H1 (cell line): ENCODE results near the gene TGM3. TPM values are rescaled to one million over a fixed set of nuclear protein-coding genes. Genes with fewer than 3 reads are reported as not detected.

ENCODE experiments used
- CTCF ChIA-PET: fragments of 300-600 bp; sonication (Branson Sonifier 250); formaldehyde crosslinking; loops from one replicate; lab custom pipeline; 2021; ENCODE audit not compliant: partially characterized antibody; lab: Charles Lee
- POLR2A ChIA-PET: fragments of 300-600 bp; sonication (Branson Sonifier 250); formaldehyde crosslinking; loops from one replicate; lab custom pipeline; 2021; ENCODE audit warnings: inconsistent platforms; ENCODE audit not compliant: partially characterized antibody; lab: Charles Lee
- DNase-seq, 2 experiments: peaks; one replicate each; pipeline versions ENCODE4 v3.0.0 to v3.0.0-alpha.2; 2010 to 2022; ENCODE audit warnings: low spot score in 2 of 2, low read depth in 1 of 2, mixed read lengths in 1 of 2
- FAIRE-seq: peaks from 2 replicates; lab custom pipeline; 2011; peaks lifted over from hg19 to GRCh38; lab: Jason Lieb, UNC
- H2AFZ ChIP-seq: 2 replicates; pipeline ENCODE4 v1.8.1; 2012; ENCODE audit warnings: low read length, inconsistent platforms
- H2AK5ac ChIP-seq: 2 replicates; pipeline ENCODE4 v1.6.1; 2013; ENCODE audit warnings: low read depth, low read length
- H2BK120ac ChIP-seq: replicated peaks from 2 replicates; pipeline ENCODE3; 2013; ENCODE audit warnings: low read depth, low read length, inconsistent platforms
- H2BK12ac ChIP-seq: 2 replicates; pipeline ENCODE4 v1.6.1; 2013; ENCODE audit warnings: low read depth, low read length
- H2BK15ac ChIP-seq: 2 replicates; pipeline ENCODE4 v1.6.1; 2013; ENCODE audit warnings: low read length
- H2BK20ac ChIP-seq: 2 replicates; pipeline ENCODE4 v1.6.1; 2013; ENCODE audit warnings: low read length
- H2BK5ac ChIP-seq: 2 replicates; pipeline ENCODE4 v1.6.1; 2013; ENCODE audit warnings: low read depth, low read length
- H3K14ac ChIP-seq: 2 replicates; pipeline ENCODE4 v1.6.1; 2013; ENCODE audit warnings: inconsistent platforms; ENCODE audit not compliant: insufficient read length
- H3K18ac ChIP-seq: 2 replicates; pipeline ENCODE4 v1.6.1; 2013; ENCODE audit warnings: low read length; ENCODE audit errors: extremely low read depth
- H3K23ac ChIP-seq: 2 replicates; pipeline ENCODE4 v1.6.1; 2013; ENCODE audit warnings: inconsistent platforms; ENCODE audit not compliant: insufficient read length
- H3K23me2 ChIP-seq: 2 replicates; pipeline ENCODE4 v1.6.1; 2013; ENCODE audit warnings: low read depth, low read length
- H3K27ac ChIP-seq: 2 replicates; pipeline ENCODE4 v1.6.1; 2011; ENCODE audit warnings: low read depth, low read length, inconsistent platforms
- H3K27me3 ChIP-seq, 4 experiments: replicated peaks in 1 of 4; 1 replicate in 1 of 4; 2 replicates in 3 of 4; pipeline versions ENCODE4 v1.6.1 to v1.8.1; 2011 to 2013; ENCODE audit warnings: low read length in 3 of 4, mild to moderate bottlenecking in 3 of 4, inconsistent platforms in 2 of 4, mixed read lengths in 2 of 4, moderate library complexity in 1 of 4; ENCODE audit not compliant: control insufficient read depth in 3 of 4, insufficient read depth in 3 of 4; ENCODE audit errors: extremely low read depth in 1 of 4
- H3K36me3 ChIP-seq, 4 experiments: 2 replicates each; pipeline versions ENCODE4 v1.6.1 to v1.8.1; 2011 to 2013; ENCODE audit warnings: mild to moderate bottlenecking in 4 of 4, low read length in 3 of 4, moderate library complexity in 2 of 4, control low read depth in 1 of 4, inconsistent platforms in 1 of 4; ENCODE audit not compliant: insufficient read depth in 4 of 4, control insufficient read depth in 2 of 4
- H3K4ac ChIP-seq: replicated peaks from 2 replicates; pipeline ENCODE3; 2013; ENCODE audit warnings: low read length, low read depth, mixed read lengths, inconsistent platforms; ENCODE audit not compliant: insufficient read length
- H3K4me1 ChIP-seq, 4 experiments: replicated peaks in 1 of 4; 1 replicate in 1 of 4; 2 replicates in 3 of 4; pipeline versions ENCODE4 v1.6.1 to v1.8.1; 2011 to 2013; ENCODE audit warnings: low read length in 3 of 4, inconsistent platforms in 2 of 4, mixed read lengths in 1 of 4; ENCODE audit not compliant: insufficient read depth in 4 of 4, control insufficient read depth in 3 of 4
- H3K4me2 ChIP-seq, 2 experiments: 2 replicates each; pipeline versions ENCODE4 v1.6.1 to v1.8.1; 2011 to 2013; ENCODE audit warnings: low read depth in 2 of 2, low read length in 2 of 2, control low read depth in 1 of 2, inconsistent platforms in 1 of 2, mild to moderate bottlenecking in 1 of 2; ENCODE audit not compliant: insufficient read depth in 1 of 2
- H3K4me3 ChIP-seq, 4 experiments: fragments of 200-600, 300-600 bp in 1 of 4; sonication (generic), shearing (Covaris generic), sonication (Bioruptor Twin) in 1 of 4; 2 replicates each; pipeline versions ENCODE4 v1.5.1 to v1.8.1; 2011 to 2016; ENCODE audit warnings: low read length in 4 of 4, low read depth in 3 of 4, control low read depth in 2 of 4, inconsistent platforms in 2 of 4, mild to moderate bottlenecking in 2 of 4, mixed read lengths in 1 of 4, moderate library complexity in 1 of 4; ENCODE audit not compliant: insufficient read depth in 2 of 4; ENCODE audit errors: extremely low read depth in 1 of 4
- H3K56ac ChIP-seq: replicated peaks from 2 replicates; pipeline ENCODE3; 2013; ENCODE audit warnings: low read depth, mild to moderate bottlenecking, mixed read lengths, low read length, inconsistent platforms; ENCODE audit not compliant: insufficient read length
- H3K79me1 ChIP-seq: 2 replicates; pipeline ENCODE4 v1.6.1; 2013; ENCODE audit warnings: low read depth, low read length, control low read depth
- H3K79me2 ChIP-seq, 2 experiments: 2 replicates each; pipeline versions ENCODE4 v1.6.1 to v1.8.1; 2012 to 2013; ENCODE audit warnings: low read length in 2 of 2, mild to moderate bottlenecking in 2 of 2, inconsistent platforms in 1 of 2; ENCODE audit not compliant: insufficient read depth in 2 of 2, control insufficient read depth in 1 of 2
- H3K9ac ChIP-seq, 4 experiments: replicated peaks in 1 of 4; 1 replicate in 1 of 4; 2 replicates in 3 of 4; pipeline versions ENCODE4 v1.6.1 to v1.8.1; 2011 to 2013; ENCODE audit warnings: low read depth in 3 of 4, low read length in 3 of 4, control low read depth in 2 of 4, mild to moderate bottlenecking in 2 of 4, moderate library complexity in 2 of 4, inconsistent platforms in 1 of 4; ENCODE audit errors: extremely low read depth in 1 of 4
- H3K9me3 ChIP-seq, 2 experiments: 2 replicates each; pipeline versions ENCODE4 v1.6.1 to v1.8.1; 2012 to 2013; ENCODE audit warnings: mild to moderate bottlenecking in 2 of 2, moderate library complexity in 2 of 2, control low read depth in 1 of 2, inconsistent platforms in 1 of 2, low read depth in 1 of 2, low read length in 1 of 2, mixed read lengths in 1 of 2; ENCODE audit not compliant: insufficient read depth in 2 of 2
- H4K20me1 ChIP-seq, 2 experiments: replicated peaks in 1 of 2; 2 replicates each; pipeline versions ENCODE3 to v1.8.1; 2011 to 2013; ENCODE audit warnings: inconsistent platforms in 2 of 2, low read length in 2 of 2, mild to moderate bottlenecking in 1 of 2; ENCODE audit not compliant: insufficient read depth in 2 of 2, control insufficient read depth in 1 of 2
- H4K5ac ChIP-seq: 2 replicates; pipeline ENCODE4 v1.6.1; 2013; ENCODE audit warnings: low read length, low read depth, mixed read lengths, inconsistent platforms; ENCODE audit not compliant: insufficient read length
- H4K8ac ChIP-seq: 2 replicates; pipeline ENCODE4 v1.8.0; 2013; ENCODE audit warnings: mild to moderate bottlenecking, moderate library complexity, low read length, inconsistent platforms; ENCODE audit not compliant: insufficient read depth; ENCODE audit errors: extremely low read depth
- H4K91ac ChIP-seq: replicated peaks from 2 replicates; pipeline ENCODE3; 2013; ENCODE audit warnings: low read length, mixed read lengths, inconsistent platforms; ENCODE audit not compliant: insufficient read length
- ASH2L ChIP-seq: fragments of 200-600, 300-600 bp; sonication (generic); IDR thresholded peaks from one replicate; pipeline ENCODE4 v1.7.1; 2017; ENCODE audit warnings: low read length
- BRCA1 ChIP-seq: IDR thresholded peaks from 2 replicates; pipeline ENCODE4 v1.6.1; 2012; ENCODE audit warnings: low read depth, low read length, improper control_type of control experiment
- CBX5 ChIP-seq: fragments of 300-800, 300-1000 bp; sonication (generic); IDR thresholded peaks from 2 replicates; pipeline ENCODE4 v1.7.1; 2016; ENCODE audit warnings: antibody characterized with exemption, low read length, low read depth
- CBX8 ChIP-seq: fragments of 300-800, 300-1000 bp; sonication (generic); IDR thresholded peaks from 2 replicates; pipeline ENCODE4 v1.7.1; 2016; ENCODE audit warnings: low read depth, low read length, borderline replicate concordance
- CREB1 ChIP-seq: IDR thresholded peaks from 2 replicates; pipeline ENCODE4 v1.6.1; 2012; ENCODE audit warnings: inconsistent platforms
- EZH2 ChIP-seq: fragments of 200-600 bp; sonication (generic); IDR thresholded peaks from 2 replicates; pipeline ENCODE4 v1.7.1; 2012; ENCODE audit warnings: low read depth, mild to moderate bottlenecking, moderate library complexity, low read length, inconsistent platforms; ENCODE audit not compliant: severe bottlenecking
- HDAC2 ChIP-seq, 2 experiments: fragments of 300-600 bp in 1 of 2; sonication (generic) in 1 of 2; IDR thresholded peaks; 2 replicates each; pipeline ENCODE4 v1.6.1; 2011 to 2012; ENCODE audit warnings: low read depth in 2 of 2, low read length in 2 of 2, mild to moderate bottlenecking in 2 of 2, moderate library complexity in 2 of 2, borderline replicate concordance in 1 of 2, inconsistent platforms in 1 of 2
- MAX ChIP-seq: IDR thresholded peaks from 2 replicates; pipeline ENCODE4 v1.6.1; 2012; ENCODE audit warnings: inconsistent platforms
- NANOG ChIP-seq: IDR thresholded peaks from 2 replicates; pipeline ENCODE4 v1.6.1; 2011; ENCODE audit warnings: low read length, low read depth, mild to moderate bottlenecking, inconsistent platforms; ENCODE audit not compliant: insufficient read depth, poor library complexity, severe bottlenecking
- POLR2AphosphoS5 ChIP-seq: IDR thresholded peaks from 2 replicates; pipeline ENCODE4 v1.6.1; 2011; ENCODE audit warnings: low read depth, low read length
- SP4 ChIP-seq: IDR thresholded peaks from 2 replicates; pipeline ENCODE4 v1.6.1; 2012; ENCODE audit warnings: low read length, inconsistent platforms
- TEAD4 ChIP-seq: IDR thresholded peaks from 2 replicates; pipeline ENCODE4 v1.6.1; 2012; ENCODE audit warnings: low read depth, low read length, inconsistent platforms, mixed read lengths
- WGBS, 2 experiments: shearing (Covaris generic) in 1 of 2; methylation state at CpG; one replicate each; pipeline versions ENCODE4 v1.1.6 to v1.1.7; 2013 to 2015; ENCODE audit warnings: low lambda C conversion rate in 2 of 2, mixed read lengths in 2 of 2, inconsistent platforms in 1 of 2, low coverage in 1 of 2, missing lambda C conversion rate in 1 of 2; ENCODE audit not compliant: insufficient replicate concordance in 2 of 2, insufficient coverage in 1 of 2, insufficient read length in 1 of 2; ENCODE audit errors: extremely low coverage in 1 of 2, missing lambda C conversion rate in 1 of 2; 5-methylcytosine and 5-hydroxymethylcytosine counted together
- polyA plus RNA-seq, 7 experiments: library from polyadenylated mRNA; depleted of rRNA in 3 of 7; stranded (reverse) in 5 of 7; unstranded in 2 of 7; fragments of >200 nt in 5 of 7; fragments of 200-250 nt in 2 of 7; gene quantifications; 1 replicate in 5 of 7; 2 replicates in 1 of 7; 4 replicates in 1 of 7; pipeline versions ENCODE4 v1.2.1 to v1.2.3, GENCODE V29; 2011 to 2013; ENCODE audit warnings: missing spikeins in 2 of 7, mixed read lengths in 2 of 7
- total RNA-seq: library from RNA; stranded (reverse); fragmentation: NEBNext Ultra II Directional; extraction: Animal tissue kit (Norgen Biotek cat#: 25700); gene quantifications from 2 replicates; pipeline ENCODE4 v1.2.1, GENCODE V29; 2021

TGM3 gene
- total and polyA plus RNA-seq, 2 of the 8 experiments (the other 6 are each of a cell fraction or from before 2014, with no cell fraction given) = 0.12 TPM; not detected in 1

GRCh38 chr20:2348336-2348735 lies 52.5 kb downstream of the TGM3 start:
- Histone ChIP-seq H2BK120ac (no peak overlapping the region), H4K8ac (no peak overlapping the region), H3K4me3 (no peak overlapping the region), H3K36me3 (no peaks in the 10 kb centered on the region), H3K27me3 (no peaks in the 10 kb centered on the region), H4K91ac (no peak overlapping the region), H3K23me2 (no peaks in the 10 kb centered on the region), H3K27ac (no peak overlapping the region), H2BK15ac (no peak overlapping the region), H3K4ac (no peak overlapping the region), H3K23ac (no peak overlapping the region), H3K56ac (no peak overlapping the region), H4K5ac (no peak overlapping the region), H3K18ac (no peak overlapping the region), H2AK5ac (no peak overlapping the region; the same call in 1 of the 2 replicates), H3K9ac (no peak overlapping the region), H4K20me1 (no peaks in the 10 kb centered on the region), H2AFZ (no peak overlapping the region), H3K9me3 (peaks cover 0 to 3% of the 10 kb centered on the region in 2 experiments; a peak in 1 of 4 replicates), H2BK5ac (no peak overlapping the region), H2BK20ac (no peak overlapping the region), H3K4me1 (no peaks in the 10 kb centered on the region), H2BK12ac (no peak overlapping the region), H3K14ac (no peak overlapping the region), H3K79me2 (no peaks in the 10 kb centered on the region), H3K79me1 (no peaks in the 10 kb centered on the region), H3K4me2 (no peak overlapping the region)
- ChIA-PET CTCF (interaction anchor here (0.6 to 3.4 kb wide), 16 partner anchors 13 to 200 kb away, joined by 3 to 14 read pairs (median 4); no protein-coding TSS in a partner anchor), POLR2A (interaction anchor here (1.4 kb wide), 1 partner anchor 122 kb away, joined by 4 read pairs; the partner anchor contains the start of gene SNRPB)
- no peak for FAIRE-seq
- TF ChIP-seq NANOG (no peak), POLR2AphosphoS5 (no peak), HDAC2 (IDR thresholded peaks at IDR 0.05; ENCODE audit: borderline replicate concordance in 1 of 2, low read depth in 2 of 2, low read length in 2 of 2) (no peak), CREB1 (no peak), CBX8 (no peak), SP4 (no peak), TEAD4 (no peak), ASH2L (no peak), CBX5 (no peak), EZH2 (no peak), BRCA1 (no peak), MAX (no peak)
- no peak for DNase-seq
- WGBS, 2 experiments = 85% methylated on average over 5 of the region's 5 CpGs; no CpG with 5 or more reads in 1 of the 2 experiments
